ENCODE data around the gene TGM2.
"Not testable (repeated sequence)": the region's sequence is repeated elsewhere in the genome, so short reads cannot be mapped to it uniquely, and the experiment has no call there.

TGM2 gene

GRCh38 chr20:38120625-38120988 lies 44.5 kb downstream of the TGM2 start:
- FAIRE-seq (no peak), DNase-seq (ENCODE audit: insufficient read length, low spot score) (no peak)

DNA sequence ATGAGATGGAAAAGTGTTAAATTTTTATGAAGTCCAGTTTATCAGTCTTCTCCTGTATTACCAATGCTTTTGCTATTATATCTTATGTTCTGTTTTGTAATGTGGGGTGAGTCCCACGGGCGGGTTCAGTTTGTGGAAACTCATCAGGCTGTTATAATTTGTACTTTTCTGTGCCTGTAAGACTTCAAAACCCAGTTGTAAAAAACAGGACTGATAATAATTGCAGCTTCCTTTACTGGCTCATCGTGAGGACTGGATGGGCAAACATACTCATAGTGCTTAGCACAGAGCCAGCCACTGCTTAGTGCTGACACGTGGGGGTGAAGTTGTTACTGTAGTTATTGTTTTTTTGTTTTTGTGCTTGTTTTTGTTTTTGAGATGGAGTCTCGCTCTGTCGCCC lies 45.6 kb downstream of the TGM2 start:
- FAIRE-seq = no peak
- DNase-seq (ENCODE audit: insufficient read length, low spot score) = no peak

GRCh38 chr20:38117635-38118034 lies 47.4 kb downstream of the TGM2 start:
- FAIRE-seq = no peak
- no peak for DNase-seq (ENCODE audit: insufficient read length, low spot score)

DNA sequence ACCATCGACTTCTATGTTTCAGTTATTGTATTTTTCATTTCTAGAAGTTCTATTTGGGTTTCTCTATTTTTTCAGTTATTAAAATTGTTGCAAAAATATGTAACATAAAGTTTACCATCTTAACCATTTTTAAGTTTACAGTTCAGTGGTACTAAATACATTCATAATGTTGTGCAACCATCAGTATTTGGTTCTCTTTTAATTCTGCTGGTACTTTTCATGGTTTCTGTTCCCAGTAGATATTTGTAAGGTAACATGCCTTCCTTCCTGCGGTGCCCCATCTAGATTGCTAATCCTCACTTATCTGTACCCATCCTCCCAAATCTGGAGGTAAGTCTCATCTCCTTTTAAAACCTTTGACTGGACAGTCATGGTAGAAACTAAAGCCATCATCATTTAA lies 47.9 kb downstream of the TGM2 start:
- FAIRE-seq (no peak), DNase-seq (ENCODE audit: insufficient read length, low spot score) (no peak)

- no peak for FAIRE-seq
- no peak for DNase-seq (ENCODE audit: insufficient read length, low spot score)
Observed at GRCh38 chr20:38116409-38117165, 48.5 kb downstream of the TGM2 start.

GRCh38 chr20:38115896-38116295 lies 49.2 kb downstream of the TGM2 start:
- DNase-seq (ENCODE audit: insufficient read length, low spot score) (no peak), FAIRE-seq (no peak)

GRCh38 chr20:38115205-38115604 lies 49.9 kb downstream of the TGM2 start:
- FAIRE-seq (no peak), DNase-seq (ENCODE audit: insufficient read length, low spot score) (no peak)

DNA sequence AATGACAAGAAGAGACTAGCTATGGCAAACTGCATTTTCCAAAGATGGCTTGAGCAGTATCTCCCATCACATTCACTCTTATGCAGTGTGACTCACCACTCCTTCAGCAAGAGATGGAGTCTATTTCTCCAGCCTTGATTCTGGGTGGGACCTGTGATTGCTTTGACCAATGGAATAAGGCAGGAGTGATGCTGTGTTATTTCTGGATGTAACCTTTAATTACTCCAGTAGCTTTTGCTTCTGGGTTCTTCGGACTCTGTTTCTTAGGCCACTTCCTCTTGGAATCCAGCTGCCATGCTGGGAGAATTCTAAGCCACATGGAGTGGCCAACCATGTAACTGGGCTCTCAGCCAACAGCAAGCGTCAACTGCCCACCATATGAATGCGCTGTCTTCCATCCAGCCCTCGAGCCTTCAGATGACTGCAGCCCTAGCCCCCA lies 50.7 kb downstream of the TGM2 start:
- DNase-seq (ENCODE audit: insufficient read length, low spot score) = no peak
- FAIRE-seq = no peak

GRCh38 chr20:38113401-38114325 lies 51.4 kb downstream of the TGM2 start:
- DNase-seq (ENCODE audit: insufficient read length, low spot score) (no peak), FAIRE-seq (no peak)

DNA sequence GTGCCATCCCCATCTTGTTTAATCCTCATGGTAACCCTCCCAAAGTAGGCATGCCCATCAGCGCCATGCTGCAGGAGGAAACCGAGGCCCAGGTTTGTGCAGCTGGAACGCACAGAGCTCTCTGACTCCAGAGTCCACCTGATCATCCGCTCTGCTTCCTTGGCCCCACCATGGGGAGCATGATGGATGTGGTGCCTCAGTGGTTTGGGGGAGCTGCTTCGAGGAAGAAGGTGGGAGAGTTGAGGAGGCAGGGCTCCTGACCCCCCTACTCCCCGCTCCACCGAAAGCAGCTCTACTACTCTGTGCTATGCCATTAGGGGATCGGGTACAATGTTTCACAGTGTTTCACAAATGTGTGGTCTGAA lies 52.2 kb downstream of the TGM2 start:
- DNase-seq (ENCODE audit: insufficient read length, low spot score) (no peak), FAIRE-seq (no peak)

DNA sequence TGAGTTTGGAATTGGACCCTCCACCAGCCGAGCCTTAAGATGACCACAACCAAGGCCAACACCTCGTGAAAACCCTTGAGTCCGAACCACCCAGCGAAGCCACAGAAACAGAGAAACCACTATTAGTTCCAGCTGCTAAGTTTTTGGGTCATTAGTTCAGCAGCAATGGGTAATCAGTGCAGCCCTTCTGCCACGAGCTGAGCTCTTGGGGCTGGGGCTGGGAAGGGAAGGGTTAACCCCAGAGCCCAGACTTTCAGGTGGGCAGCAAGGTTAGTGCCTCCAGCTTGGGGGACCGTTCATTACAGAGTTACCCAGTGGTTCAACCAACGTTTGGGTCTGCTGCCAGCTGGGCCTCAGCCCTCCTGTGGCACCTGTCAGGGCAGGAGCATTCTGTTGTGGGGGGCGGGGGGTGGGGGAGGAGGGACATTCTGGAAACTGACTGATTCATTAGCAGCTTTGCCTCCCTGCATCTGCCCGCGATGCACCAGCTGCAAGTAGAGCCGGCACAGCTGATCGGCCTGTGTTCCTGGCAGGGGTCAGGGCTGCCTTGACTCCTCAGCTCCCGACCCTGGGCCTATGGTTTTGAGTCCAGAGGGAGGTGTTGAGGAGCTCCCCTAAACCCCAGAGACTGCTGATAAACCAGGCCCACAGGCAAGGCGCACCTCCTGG lies 52.7 kb downstream of the TGM2 start:
- FAIRE-seq (no peak), DNase-seq (ENCODE audit: insufficient read length, low spot score) (no peak)

DNA sequence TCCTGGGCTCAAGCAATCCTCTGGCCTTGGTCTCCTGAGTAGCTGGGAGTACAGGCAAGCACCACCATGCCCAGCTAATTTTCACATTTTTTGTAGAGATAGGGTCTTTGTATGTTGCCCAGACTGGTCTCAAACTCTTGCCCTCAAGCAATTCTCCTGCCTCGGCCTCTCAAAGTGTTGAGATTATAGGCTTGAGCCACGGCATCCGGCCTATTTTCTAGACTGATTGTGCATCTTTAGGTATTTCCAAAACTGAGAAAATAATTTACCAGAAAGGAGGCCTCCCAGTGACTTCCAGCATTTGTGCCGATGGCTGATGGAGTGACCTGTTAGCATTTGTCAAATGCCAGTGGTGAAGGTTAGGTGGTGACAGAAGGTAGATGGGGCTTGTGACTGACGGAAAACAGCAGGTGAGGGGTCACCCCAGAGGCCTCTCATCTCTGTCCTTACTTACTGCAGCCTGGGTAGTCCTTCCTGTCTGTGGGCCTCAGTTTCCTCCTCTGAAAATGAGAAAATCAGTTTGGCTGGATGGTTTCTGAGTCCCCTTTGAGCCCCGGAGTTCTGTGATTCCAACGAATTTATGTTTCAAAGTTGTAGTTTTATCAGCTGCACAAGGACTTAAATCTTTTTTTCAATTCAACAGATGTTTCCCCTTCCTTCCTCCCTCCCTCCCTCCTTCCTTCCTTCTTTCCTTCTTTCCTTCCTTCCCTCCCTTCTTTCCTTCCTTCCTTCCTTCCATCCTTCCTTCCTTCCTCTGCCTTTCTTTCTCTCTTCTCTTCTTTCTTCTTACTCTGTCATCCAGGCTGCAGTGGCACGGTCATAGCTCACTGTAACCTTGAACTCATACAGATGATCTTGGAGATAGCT lies 53.5 kb downstream of the TGM2 start:
- DNase-seq (ENCODE audit: insufficient read length, low spot score) (no peak), FAIRE-seq (no peak)

GRCh38 chr20:38110525-38111178 lies 54.4 kb downstream of the TGM2 start:
- no peak for FAIRE-seq
- no peak for DNase-seq (ENCODE audit: insufficient read length, low spot score)

GRCh38 chr20:38109591-38110524 lies 55.2 kb downstream of the TGM2 start:
- DNase-seq (ENCODE audit: insufficient read length, low spot score) = no peak
- FAIRE-seq = no peak

GRCh38 chr20:38108986-38109541 lies 56.0 kb downstream of the TGM2 start:
- DNase-seq (ENCODE audit: insufficient read length, low spot score) (no peak), FAIRE-seq (no peak)

- DNase-seq (ENCODE audit: insufficient read length, low spot score) (no peak), FAIRE-seq (no peak)
Observed at GRCh38 chr20:38108438-38108985, 56.6 kb downstream of the TGM2 start.

- DNase-seq (ENCODE audit: insufficient read length, low spot score); FAIRE-seq: not testable (repeated sequence)
Observed at GRCh38 chr20:38107916-38108315, 57.2 kb downstream of the TGM2 start.

- FAIRE-seq; DNase-seq (ENCODE audit: insufficient read length, low spot score): not testable (repeated sequence)
Observed at GRCh38 chr20:38107386-38107785, 57.7 kb downstream of the TGM2 start.
